Uterus (tissue), 2 donors: ENCODE measurements around the gene RAD23A.

Source experiments
- POLR2A ChIP-seq, 2 donors: fragments of 450-650 bp; IDR thresholded peaks; one replicate each; pipeline ENCODE4 v1.6.1; 2016; ENCODE audit warnings: antibody characterized with exemption in 2 of 2, mild to moderate bottlenecking in 1 of 2, moderate library complexity in 1 of 2
- TF ChIP-seq, protein P1 (sequence below), 4 experiments: fragments of 200-600 bp in 2 of 4; fragments of 450-650 bp in 2 of 4; sonication (generic) in 2 of 4; IDR thresholded peaks; one replicate each; pipeline ENCODE4 v1.5.1; 2016 to 2019; ENCODE audit warnings: antibody characterized with exemption in 4 of 4, mild to moderate bottlenecking in 2 of 4, moderate library complexity in 1 of 4

- no peak for TF ChIP-seq POLR2A (IDR thresholded peaks at IDR 0.05)
- TF ChIP-seq, protein P1, sequence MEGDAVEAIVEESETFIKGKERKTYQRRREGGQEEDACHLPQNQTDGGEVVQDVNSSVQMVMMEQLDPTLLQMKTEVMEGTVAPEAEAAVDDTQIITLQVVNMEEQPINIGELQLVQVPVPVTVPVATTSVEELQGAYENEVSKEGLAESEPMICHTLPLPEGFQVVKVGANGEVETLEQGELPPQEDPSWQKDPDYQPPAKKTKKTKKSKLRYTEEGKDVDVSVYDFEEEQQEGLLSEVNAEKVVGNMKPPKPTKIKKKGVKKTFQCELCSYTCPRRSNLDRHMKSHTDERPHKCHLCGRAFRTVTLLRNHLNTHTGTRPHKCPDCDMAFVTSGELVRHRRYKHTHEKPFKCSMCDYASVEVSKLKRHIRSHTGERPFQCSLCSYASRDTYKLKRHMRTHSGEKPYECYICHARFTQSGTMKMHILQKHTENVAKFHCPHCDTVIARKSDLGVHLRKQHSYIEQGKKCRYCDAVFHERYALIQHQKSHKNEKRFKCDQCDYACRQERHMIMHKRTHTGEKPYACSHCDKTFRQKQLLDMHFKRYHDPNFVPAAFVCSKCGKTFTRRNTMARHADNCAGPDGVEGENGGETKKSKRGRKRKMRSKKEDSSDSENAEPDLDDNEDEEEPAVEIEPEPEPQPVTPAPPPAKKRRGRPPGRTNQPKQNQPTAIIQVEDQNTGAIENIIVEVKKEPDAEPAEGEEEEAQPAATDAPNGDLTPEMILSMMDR (IDR thresholded peaks at IDR 0.05), result no peak
These were observed 20.9 kb upstream of the RAD23A start for GRCh38 chr19:12924621-12925310.
